GM19463 (cell line): ENCODE measurements around the gene ARNT2.

Experiments
- ATAC-seq: cut with Tn5 transposase; IDR thresholded peaks from one replicate; pipeline ENCODE4 v1.9.1; 2021; ENCODE audit warnings: mild to moderate bottlenecking, moderate library complexity; ENCODE audit not compliant: unreplicated experiment

The ARNT2 gene

GRCh38 chr15:80405970-80406369, 1.8 kb downstream of the ARNT2 start:
- ATAC-seq: no peak

DNA sequence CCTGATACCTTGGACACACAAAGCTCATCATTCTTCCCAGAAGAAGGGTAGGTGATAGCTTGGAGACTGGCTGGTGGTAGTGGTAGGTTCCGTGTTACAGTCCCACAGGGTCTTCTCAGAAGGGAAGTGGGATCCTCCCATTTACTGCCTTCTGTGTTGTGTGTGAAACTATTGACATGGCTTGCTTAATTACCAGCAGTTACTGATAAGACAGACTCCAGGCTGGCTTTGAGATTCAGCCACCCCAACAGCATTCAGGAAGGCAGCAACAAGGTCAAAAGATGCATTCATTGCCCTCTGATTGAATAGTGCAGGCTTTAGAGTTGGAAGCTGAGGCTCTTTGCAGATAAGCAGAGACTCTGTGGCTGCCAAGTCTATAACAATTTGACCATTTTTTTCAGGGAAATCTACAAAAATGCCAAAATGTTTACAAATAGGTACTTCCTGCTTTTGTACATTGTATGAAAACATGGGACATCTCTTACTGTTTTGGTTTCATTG, 7.7 kb downstream of the ARNT2 start:
- ATAC-seq: no peak

DNA sequence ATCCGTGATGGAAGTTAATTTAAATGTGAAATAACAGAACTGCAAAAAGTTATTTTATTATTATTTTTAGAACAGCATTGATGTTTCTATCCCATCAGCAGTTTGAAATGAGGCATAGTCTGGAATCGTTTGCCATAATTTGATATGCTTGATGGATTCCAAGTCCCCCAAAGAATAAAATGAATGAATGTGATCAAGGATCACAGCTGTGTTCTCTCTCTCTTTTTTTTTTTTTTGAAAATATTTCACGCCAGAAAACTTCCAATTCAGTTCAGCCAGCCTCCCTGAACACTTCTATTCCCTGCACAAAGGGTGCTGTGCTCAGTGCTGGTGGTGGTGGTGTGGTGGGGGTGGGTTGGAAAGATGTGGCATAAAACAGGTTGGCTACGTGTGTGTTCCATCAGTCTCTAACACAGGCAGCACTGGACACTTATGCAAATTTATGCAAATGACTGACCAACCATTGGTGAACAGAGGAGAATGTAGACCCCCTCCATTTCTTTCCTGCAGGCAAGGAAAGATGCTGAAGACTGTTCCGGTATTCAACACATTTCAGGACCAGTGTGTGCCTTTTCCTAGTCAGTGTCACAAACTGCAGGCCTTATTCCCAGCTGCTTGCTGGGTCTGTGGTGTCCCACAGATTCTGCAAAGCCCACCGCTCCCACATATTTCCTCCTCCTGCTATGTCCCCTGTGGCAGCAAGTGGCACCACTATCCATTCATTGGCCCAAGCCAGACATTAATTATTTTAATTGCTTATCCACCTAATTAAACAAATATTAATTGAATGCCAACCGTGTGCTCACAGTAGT, 10.6 kb downstream of the ARNT2 start:
- ATAC-seq: no peak

DNA sequence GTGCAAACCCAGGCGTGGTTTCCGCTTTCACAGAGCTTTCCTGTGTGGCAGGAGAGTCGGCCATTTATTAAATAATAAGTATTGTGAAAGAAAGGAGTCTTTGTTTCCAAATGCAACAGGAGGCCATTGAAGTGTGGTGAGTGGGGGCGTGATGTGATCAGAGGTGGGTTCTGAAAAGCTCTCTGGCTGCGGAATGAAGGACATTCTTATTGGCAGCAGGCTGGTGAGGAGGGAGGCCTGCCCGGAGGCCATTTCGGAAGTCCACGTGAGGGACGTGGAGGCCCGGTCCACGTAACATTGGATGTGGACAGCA, 11.1 kb downstream of the ARNT2 start:
- ATAC-seq: no peak

DNA sequence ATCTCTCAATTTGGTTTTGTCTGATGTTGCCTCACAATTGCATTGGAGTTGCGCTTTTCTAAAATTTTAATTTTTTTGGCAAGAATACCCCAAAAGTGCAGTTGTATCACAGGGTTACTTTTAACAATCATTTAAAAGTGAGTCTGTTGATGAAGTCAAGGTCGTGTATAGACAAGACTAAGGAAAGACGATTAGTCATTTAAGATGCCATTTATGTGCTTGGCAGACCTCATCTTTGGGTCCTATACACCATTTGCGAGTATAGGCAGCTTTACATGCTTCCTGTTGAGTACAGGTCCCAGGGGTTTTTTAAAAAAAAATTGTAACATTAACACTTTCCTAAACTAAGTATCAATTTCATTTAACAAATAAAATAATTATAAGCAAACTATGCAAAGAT, 12.5 kb downstream of the ARNT2 start:
- ATAC-seq: no peak

GRCh38 chr15:80418892-80419537, 14.8 kb downstream of the ARNT2 start:
- no peak for ATAC-seq

DNA sequence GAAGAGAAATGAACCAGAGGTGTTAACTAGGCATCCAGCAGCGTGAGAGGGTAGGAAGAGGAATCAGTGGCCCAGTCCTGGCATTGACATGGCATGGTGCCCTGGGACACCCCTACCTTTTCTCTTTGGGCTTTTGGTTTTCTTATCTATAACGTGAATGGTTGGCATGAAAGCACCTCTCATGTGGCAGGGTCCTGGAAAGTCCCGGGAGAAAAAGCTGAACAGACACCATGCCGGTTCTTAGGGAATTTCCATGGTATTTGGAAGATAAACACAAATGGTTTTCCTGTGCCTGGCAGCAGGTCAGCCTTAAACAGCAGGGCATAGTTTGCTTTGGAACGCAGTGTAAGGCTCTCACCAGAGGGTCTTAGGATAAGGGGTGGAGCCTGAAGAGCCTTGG, 15.4 kb downstream of the ARNT2 start:
- no peak for ATAC-seq

DNA sequence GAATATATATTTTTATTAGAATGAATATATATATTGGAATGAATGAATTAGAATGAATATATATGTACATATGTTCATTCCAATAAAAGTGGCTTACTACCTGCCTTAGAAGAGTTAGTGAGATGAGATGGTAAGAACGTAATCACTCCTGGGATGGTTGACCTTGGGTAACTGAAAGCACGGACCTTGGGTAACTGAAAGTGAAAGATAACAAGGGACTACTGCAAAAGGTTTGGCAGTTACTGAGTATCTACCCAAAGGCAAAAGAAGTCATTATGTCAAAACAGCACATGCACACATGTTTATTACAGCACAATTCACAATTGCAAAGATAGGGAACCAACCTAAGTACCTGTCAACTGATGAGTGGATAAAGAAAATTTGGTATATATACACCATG, 16.5 kb downstream of the ARNT2 start:
- no peak for ATAC-seq

DNA sequence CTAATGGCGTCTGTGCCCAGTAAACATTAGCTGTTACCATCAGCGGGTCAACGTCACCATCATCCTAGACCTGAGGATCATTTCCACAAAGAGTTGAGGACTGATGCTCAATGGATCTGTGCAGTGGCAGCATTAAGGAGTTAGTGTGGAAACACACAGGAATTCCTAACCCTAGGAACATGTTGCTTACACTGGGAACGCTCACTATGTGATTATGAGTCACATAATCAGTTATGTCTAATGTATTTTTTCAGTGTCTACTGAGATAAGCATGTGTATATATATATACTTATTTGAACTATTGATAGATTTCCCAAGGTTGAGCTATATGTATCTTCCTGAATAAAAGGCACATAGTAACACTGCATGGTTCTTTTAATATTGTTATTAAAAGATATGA, 19.0 kb downstream of the ARNT2 start:
- no peak for ATAC-seq

- ATAC-seq: no peak
Measured at GRCh38 chr15:80424381-80424780, 20.2 kb downstream of the ARNT2 start.

DNA sequence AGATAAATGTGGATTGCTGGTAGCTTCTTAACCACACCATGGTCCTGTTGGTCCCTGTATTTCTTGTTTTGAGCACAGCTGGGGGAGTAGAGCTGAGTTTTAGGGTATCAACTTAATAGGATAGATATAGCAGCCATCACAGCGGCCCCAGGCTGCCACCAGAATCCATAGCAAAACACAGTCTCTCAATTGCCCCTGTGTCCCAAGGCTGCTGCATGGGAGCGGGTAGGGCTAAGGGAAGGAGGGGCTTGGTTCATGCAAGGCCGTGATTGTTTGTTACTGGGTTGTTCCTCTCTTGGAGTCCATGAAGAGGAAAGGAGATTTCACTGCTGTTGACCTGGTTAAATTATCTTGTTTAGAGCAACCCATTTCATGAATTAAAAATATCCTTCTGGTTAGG, 22.1 kb downstream of the ARNT2 start:
- ATAC-seq: no peak

DNA sequence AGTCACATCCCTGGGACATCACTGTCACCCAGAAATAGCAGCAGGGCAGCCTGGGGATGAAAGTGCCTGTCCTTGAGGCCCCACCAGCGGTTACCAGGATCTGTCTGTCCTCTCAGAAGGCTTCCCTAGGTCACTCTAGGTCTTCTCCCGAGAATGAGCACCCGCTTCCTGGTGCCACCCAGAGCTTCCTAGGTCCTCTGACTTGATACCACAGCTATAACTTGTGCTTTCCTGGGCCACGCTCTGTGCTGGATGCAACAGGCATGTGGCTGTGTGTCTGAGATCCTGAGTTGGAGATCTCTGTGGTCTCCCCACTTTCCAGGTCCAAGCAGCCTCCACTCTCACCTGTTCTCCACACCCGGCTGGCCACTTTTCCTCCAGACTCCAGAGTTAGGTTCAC, 25.8 kb downstream of the ARNT2 start:
- no peak for ATAC-seq

DNA sequence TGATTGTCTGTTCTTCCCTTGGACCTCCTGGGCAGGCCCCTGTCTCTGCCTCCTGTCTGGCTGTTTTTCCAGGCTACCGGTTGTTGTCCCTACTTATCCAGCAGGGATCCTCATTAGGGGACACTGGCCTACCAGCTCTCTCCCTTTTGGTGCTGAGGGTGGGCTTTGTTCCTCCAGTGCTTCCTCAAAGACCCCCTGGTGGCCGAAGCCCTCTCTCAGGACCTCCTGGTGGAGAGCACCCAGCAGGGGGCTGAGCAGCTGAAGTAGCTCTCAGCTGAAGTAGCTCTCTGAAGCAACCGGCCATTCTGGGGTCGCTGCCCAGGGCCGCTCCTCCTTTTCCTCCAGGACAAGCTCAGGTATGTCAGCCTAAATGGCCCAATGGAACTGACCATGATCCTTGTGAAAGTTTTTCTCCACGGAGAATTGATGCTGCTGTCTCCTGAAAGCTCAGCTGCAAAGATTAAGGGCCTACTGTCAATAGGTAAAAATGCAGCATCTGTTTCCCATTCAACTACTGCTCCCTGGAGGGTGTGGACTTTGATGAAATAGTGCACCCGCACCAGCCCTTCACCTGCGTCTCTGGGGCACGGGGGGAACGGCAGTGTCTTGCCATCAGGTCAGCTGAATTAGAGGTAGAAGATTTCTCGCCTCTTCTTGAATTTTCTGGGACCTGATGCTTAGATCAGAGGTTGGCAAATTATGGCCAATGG, 27.6 kb downstream of the ARNT2 start:
- ATAC-seq: no peak

GRCh38 chr15:80432345-80432702, 28.1 kb downstream of the ARNT2 start:
- ATAC-seq: no peak

- no peak for ATAC-seq
Measured at GRCh38 chr15:80433836-80434235, 29.7 kb downstream of the ARNT2 start.

GRCh38 chr15:80434926-80435720, 30.9 kb downstream of the ARNT2 start:
- ATAC-seq: no peak

- ATAC-seq: no peak
Measured at GRCh38 chr15:80436511-80437307, 32.5 kb downstream of the ARNT2 start.

DNA sequence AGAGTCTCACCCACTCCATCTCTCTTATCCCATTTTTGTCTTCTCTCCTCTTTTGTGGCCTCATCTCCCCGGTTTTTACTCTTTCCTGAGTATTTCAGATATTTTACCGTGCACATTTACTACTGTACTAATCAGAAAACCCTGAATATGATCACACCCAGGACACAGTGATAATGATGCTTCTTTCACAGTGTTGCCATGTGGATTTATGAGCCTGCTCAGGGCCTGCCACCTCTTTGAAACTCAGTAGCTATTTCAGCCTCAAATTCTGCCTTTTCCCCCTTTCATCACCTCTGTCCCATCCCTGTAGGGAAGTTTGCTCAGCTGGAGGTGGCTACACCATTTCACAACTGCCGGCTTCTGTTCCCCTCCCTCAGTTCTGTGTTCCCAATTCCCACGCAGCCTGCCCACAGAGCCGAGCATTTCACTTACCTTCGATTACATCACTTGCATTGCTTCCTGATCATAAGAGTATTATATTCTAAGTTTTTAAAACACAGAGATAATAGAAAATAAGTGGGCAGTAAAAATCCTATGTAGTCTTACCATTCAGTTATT, 33.2 kb downstream of the ARNT2 start:
- no peak for ATAC-seq

DNA sequence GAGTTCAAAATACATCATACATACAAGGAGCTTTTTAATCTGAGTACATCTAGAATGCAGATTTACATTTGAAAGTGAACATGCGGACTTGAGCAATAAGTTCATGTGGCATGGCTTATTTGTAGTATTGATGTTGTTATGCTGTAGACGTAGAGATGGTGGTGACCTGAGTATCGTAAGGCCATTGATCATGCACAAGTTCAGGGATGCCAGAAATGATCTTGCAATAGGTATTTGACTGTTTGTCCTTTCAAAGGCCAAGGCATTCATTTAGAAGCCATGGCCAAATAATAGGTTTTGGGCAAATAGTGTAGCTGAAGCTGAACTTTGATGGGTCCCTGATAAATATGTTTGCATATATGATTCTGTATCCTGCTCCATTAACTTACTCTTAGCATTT, 35.0 kb downstream of the ARNT2 start:
- ATAC-seq: no peak

DNA sequence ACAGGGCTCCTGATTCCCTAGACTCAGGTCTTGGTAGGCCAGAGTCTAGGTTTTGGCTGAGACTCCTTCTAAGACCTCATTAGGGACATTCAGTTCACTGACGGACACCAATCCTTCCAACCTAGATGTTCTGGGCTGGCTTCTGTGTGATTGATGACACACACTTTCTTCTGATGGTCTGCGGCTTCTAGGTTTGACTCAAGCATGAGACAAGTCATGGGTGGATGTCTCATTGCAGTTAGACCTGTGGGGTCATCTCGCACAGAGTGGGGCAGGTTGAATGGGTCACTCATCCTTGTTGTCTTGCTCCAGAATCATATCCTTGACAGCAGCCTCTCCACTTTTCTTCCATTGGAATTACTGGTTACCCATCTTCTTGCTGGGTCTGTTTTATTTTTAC, 35.8 kb downstream of the ARNT2 start:
- ATAC-seq: no peak
